ENCODE measurements around the gene SLC16A7. TPM values are rescaled to one million over a fixed set of nuclear protein-coding genes. Genes with fewer than 3 reads are reported as not detected.

Gene SLC16A7
- total RNA-seq, 1 donor from 2014 or later, result 26.0 TPM

GRCh38 chr12:59660921-59661597 lies 65.2 kb downstream of the SLC16A7 start:
- DNase-seq, result no peak
- Histone ChIP-seq H3K27me3 (no peaks in the 10 kb centered on the region), H3K4me1 (no peaks in the 10 kb centered on the region), H3K36me3 (no peaks in the 10 kb centered on the region), H3K27ac (no peak overlapping the region), H3K9me3 (no peaks in the 10 kb centered on the region), H3K4me3 (no peak overlapping the region)
- ATAC-seq, result no peak
- intact Hi-C loops (cut with DNase I), result no loop called here
- no peak for TF ChIP-seq CTCF (IDR thresholded peaks at IDR 0.05)

GRCh38 chr12:59664495-59664894 lies 68.7 kb downstream of the SLC16A7 start:
- Histone ChIP-seq H3K4me3 (no peak overlapping the region), H3K36me3 (no peaks in the 10 kb centered on the region), H3K27me3 (no peaks in the 10 kb centered on the region), H3K4me1 (no peaks in the 10 kb centered on the region), H3K27ac (no peak overlapping the region), H3K9me3 (no peaks in the 10 kb centered on the region)
- intact Hi-C loops (cut with DNase I), result no loop called here
- ATAC-seq (no peak), DNase-seq (no peak)
- no peak for TF ChIP-seq CTCF (IDR thresholded peaks at IDR 0.05)

- Histone ChIP-seq H3K27me3 (no peaks in the 10 kb centered on the region), H3K4me1 (no peaks in the 10 kb centered on the region), H3K4me3 (no peak overlapping the region), H3K36me3 (no peaks in the 10 kb centered on the region), H3K27ac (no peak overlapping the region), H3K9me3 (no peaks in the 10 kb centered on the region)
- no peak for TF ChIP-seq CTCF (IDR thresholded peaks at IDR 0.05)
- intact Hi-C loops (cut with DNase I), result no loop called here
- DNase-seq, result no peak
- no peak for ATAC-seq
Observed at GRCh38 chr12:59665701-59666100, 69.9 kb downstream of the SLC16A7 start.

- H3K4me1 ChIP-seq, result no peaks in the 10 kb centered on the region
- ATAC-seq (no peak), DNase-seq (no peak)
- H3K4me3 ChIP-seq, result no peak overlapping the region
- H3K27me3 ChIP-seq, result no peaks in the 10 kb centered on the region
- no peaks in the 10 kb centered on the region for H3K36me3 ChIP-seq
- H3K9me3 ChIP-seq, result no peaks in the 10 kb centered on the region
- no peak for TF ChIP-seq CTCF (IDR thresholded peaks at IDR 0.05)
- intact Hi-C loops (cut with DNase I), result no loop called here
- H3K27ac ChIP-seq, result no peak overlapping the region
Observed at GRCh38 chr12:59668674-59669073, 72.8 kb downstream of the SLC16A7 start.

GRCh38 chr12:59672273-59672672 lies 76.4 kb downstream of the SLC16A7 start:
- H3K36me3 ChIP-seq, result no peaks in the 10 kb centered on the region
- no peak for TF ChIP-seq CTCF (IDR thresholded peaks at IDR 0.05)
- H3K4me3 ChIP-seq, result no peak overlapping the region
- H3K9me3 ChIP-seq, result no peaks in the 10 kb centered on the region
- no peak overlapping the region for H3K27ac ChIP-seq
- intact Hi-C loops (cut with DNase I), result no loop called here
- ATAC-seq (no peak), DNase-seq (no peak)
- no peaks in the 10 kb centered on the region for H3K27me3 ChIP-seq
- no peaks in the 10 kb centered on the region for H3K4me1 ChIP-seq

GRCh38 chr12:59675461-59675860 lies 79.6 kb downstream of the SLC16A7 start:
- no peaks in the 10 kb centered on the region for H3K27me3 ChIP-seq
- H3K36me3 ChIP-seq, result no peaks in the 10 kb centered on the region
- DNase-seq (no peak), ATAC-seq (no peak)
- H3K9me3 ChIP-seq, result no peaks in the 10 kb centered on the region
- no peak overlapping the region for H3K4me3 ChIP-seq
- no peaks in the 10 kb centered on the region for H3K4me1 ChIP-seq
- intact Hi-C loops (cut with DNase I), result no loop called here
- TF ChIP-seq CTCF (IDR thresholded peaks at IDR 0.05), result no peak
- H3K27ac ChIP-seq, result no peak overlapping the region

All from upper lobe of right lung (tissue), 1 donor.